Right cardiac atrium (tissue), 5 donors: ENCODE results near the gene MYL9. TPM values are rescaled to one million over a fixed set of nuclear protein-coding genes. Genes with fewer than 3 reads are reported as not detected.

Experiments used
- ATAC-seq, 2 donors: fragments of 200-7000 bp; cut with Tn5 transposase; one replicate each; pipeline versions ENCODE4 v1.8.0 to v1.9.1; 2020; ENCODE audit warnings: moderate library complexity in 2 of 2, mild to moderate bottlenecking in 1 of 2
- DNase-seq, 3 donors: peaks; one replicate each; pipeline ENCODE4 v3.0.0-alpha.2; 2020
- H3K27ac ChIP-seq: one replicate; pipeline ENCODE4 v1.5.1; 2013; ENCODE audit warnings: mild to moderate bottlenecking, low read length, control low read depth, moderate library complexity
- H3K27me3 ChIP-seq: one replicate; pipeline ENCODE4 v1.6.1; 2013; ENCODE audit not compliant: control insufficient read depth, insufficient read depth
- H3K4me1 ChIP-seq: one replicate; pipeline ENCODE4 v1.6.1; 2013; ENCODE audit warnings: low read length; ENCODE audit not compliant: control insufficient read depth, insufficient read depth
- H3K4me3 ChIP-seq: one replicate; pipeline ENCODE4 v1.5.1; 2013; ENCODE audit warnings: low read length, control low read depth
- H3K9me3 ChIP-seq: one replicate; pipeline ENCODE4 v1.6.1; 2013; ENCODE audit warnings: low read length; ENCODE audit not compliant: control insufficient read depth
- WGBS: extraction: QIAGEN DNeasy Blood & Tissue Kit; methylation state at CpG from one replicate; pipeline ENCODE4 v1.1.7; 2013; 5-methylcytosine and 5-hydroxymethylcytosine counted together
- intact Hi-C, 4 donors: fragments of 100-400 bp; cut with DNase I; formaldehyde crosslinking; loops; one replicate each; pipeline versions ENCODE4 v1.11.0 to v1.14.0; 2022 to 2023
- long read RNA-seq, 4 donors: library from polyadenylated mRNA; unstranded; transcript quantifications; one replicate each; pipeline ENCODE4 v2.0.0, GENCODE V29; 2020 to 2021
- polyA plus RNA-seq: library from polyadenylated mRNA; stranded (reverse); fragments of 200-250 nt; gene quantifications from one replicate; pipeline ENCODE4 v1.2.3, GENCODE V29; 2013
- total RNA-seq, 4 donors: library from RNA; stranded (reverse); fragmentation: NEBNext Ultra II Directional; extraction: Animal tissue kit (Norgen Biotek cat#: 25700); gene quantifications; one replicate each; pipeline ENCODE4 v1.2.1, GENCODE V29; 2021
- donor health status: healthy with polysubstance abuse.
- donor health status: DM: no; HTN: yes; CAD: no.
- donor health status: DM: no; HTN: no; CAD: no.
- donor health status: DM: no; HTN: yes; CAD: no; lungs with severe emphysema.
- donor health status: DM: yes; HTN: yes; CAD: no.

MYL9 gene
- total RNA-seq: 1,000 to 10,000 TPM; 1,717 to 2,567 (median 2,144) TPM
- 1,393 TPM for polyA plus RNA-seq
- long read RNA-seq, donor 1, transcript MYL9-201 (4 exons, 2,821 nt): major isoform, 466 of 584 reads
- long read RNA-seq, donor 1, transcript MYL9-202 (3 exons, 1,024 nt): minor isoform, 5 of 584 reads
- long read RNA-seq, donor 1, partial matches to known transcripts: 103 of 584 reads
- long read RNA-seq, donor 1, other reads (novel, unspliced or antisense): 10 of 584 reads
- long read RNA-seq, donor 2, transcript MYL9-201 (4 exons, 2,821 nt): major isoform, 395 of 486 reads
- long read RNA-seq, donor 2, partial matches to known transcripts: 74 of 486 reads
- long read RNA-seq, donor 2, other reads (novel, unspliced or antisense): 15 of 486 reads
- long read RNA-seq, donor 3, transcript MYL9-201 (4 exons, 2,821 nt): major isoform, 144 of 243 reads
- long read RNA-seq, donor 3, partial matches to known transcripts: 85 of 243 reads
- long read RNA-seq, donor 3, other reads (novel, unspliced or antisense): 13 of 243 reads
- long read RNA-seq, donor 4, transcript MYL9-201 (4 exons, 2,821 nt): major isoform, 415 of 458 reads
- long read RNA-seq, donor 4, partial matches to known transcripts: 39 of 458 reads
- long read RNA-seq, donor 4, other reads (novel, unspliced or antisense): 3 of 458 reads

- ATAC-seq (peak; percentile 89 to 90), DNase-seq (peak; percentile 95 to 99 (median 98))
- Histone ChIP-seq H3K4me3 (peak within 1 kb of the TSS; percentile 63), H3K27me3 (no peaks in the 10 kb centered on the region), H3K4me1 (peaks cover 9% of the 10 kb centered on the region), H3K27ac (peak within 1 kb of the TSS; percentile 64), H3K9me3 (no peaks in the 10 kb centered on the region)
- 1% methylated on average over 41 of the region's 41 CpGs for WGBS
- intact Hi-C loops: loop anchor here in 3 of 4 donors (5.0 kb wide), 2 partner anchors 74 to 79 kb away; no protein-coding TSS in a partner anchor
Observed at GRCh38 chr20:36541227-36541767, at the start of gene MYL9. Gene MYL9, plus strand, starts transcription at chr20:36541519. Its CDS starts 3,366 bp downstream, at chr20:36544885.

DNA sequence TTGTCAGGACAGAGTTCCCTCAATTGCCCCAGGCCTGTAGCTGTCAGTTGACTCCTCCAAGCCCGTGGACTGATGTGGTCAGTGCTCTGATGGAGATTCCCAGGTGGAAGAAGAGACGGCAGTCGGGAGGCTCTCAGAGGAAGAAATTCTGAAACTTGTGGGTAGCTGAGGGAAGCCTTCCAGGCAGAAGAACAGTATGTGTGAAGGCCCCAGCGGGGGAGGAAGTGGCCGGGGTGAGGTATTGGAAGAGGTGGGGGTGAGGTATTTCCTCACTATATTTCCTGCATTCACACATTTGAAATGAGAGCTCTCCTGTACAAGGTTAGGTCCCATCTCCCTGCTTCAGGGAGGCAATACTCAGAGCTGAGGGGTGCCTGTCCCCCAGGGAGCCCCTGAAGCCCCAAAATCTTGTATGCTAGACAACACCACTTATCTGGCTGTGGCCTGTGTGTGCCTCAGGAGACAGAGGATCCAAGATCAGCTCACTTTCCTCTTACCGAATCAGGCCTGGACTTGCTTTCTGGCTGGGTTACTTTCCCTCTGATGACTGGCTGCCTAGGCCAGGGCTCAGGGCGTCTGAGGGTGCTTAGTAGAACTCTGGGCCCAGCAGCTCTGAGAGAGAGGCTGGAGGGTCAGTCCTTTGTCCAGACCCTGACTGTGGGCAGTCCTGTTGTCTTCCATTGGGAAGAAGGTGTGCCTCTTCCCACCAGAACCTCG is 49.3 kb upstream of the MYL9 start:
- Histone ChIP-seq H3K4me1 (peaks cover 25% of the 10 kb centered on the region), H3K27me3 (no peaks in the 10 kb centered on the region), H3K4me3 (no peak overlapping the region), H3K9me3 (no peaks in the 10 kb centered on the region), H3K27ac (no peak overlapping the region)
- intact Hi-C loops: no loop called here
- WGBS: 33% methylated on average over 8 of the region's 8 CpGs
- ATAC-seq (peak in 1 of 2 donors; percentile 35), DNase-seq (peak in 1 of 3 donors; percentile 61)

GRCh38 chr20:36493051-36493800 is 48.1 kb upstream of the MYL9 start:
- Histone ChIP-seq H3K4me1 (peaks cover 27% of the 10 kb centered on the region), H3K4me3 (no peak overlapping the region), H3K9me3 (no peaks in the 10 kb centered on the region), H3K27me3 (no peaks in the 10 kb centered on the region), H3K27ac (peak overlapping the region; percentile 41)
- DNase-seq (peak in 1 of 3 donors; percentile 62), ATAC-seq (peak; percentile 15 to 29)
- WGBS: 57% methylated on average over 10 of the region's 10 CpGs
- intact Hi-C loops: no loop called here

DNA sequence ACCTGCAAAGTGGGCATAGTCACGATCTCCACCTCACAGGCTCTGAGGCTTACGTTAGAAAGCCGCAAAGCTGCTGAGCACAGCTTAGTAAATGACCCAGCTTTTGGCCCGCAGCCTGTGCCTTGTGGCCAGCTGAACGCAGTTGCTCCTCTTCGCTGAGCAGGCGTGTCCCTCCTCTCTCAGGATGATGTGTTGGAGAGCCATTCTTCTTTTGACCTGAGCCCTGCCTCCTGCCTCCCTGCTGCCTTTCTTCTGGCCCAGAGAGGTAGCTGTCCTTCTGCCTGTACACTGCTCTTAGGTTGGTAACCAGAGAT is 47.6 kb upstream of the MYL9 start:
- H3K27me3 ChIP-seq: no peaks in the 10 kb centered on the region
- intact Hi-C loops: no loop called here
- no peaks in the 10 kb centered on the region for H3K9me3 ChIP-seq
- H3K4me3 ChIP-seq: no peak overlapping the region
- H3K4me1 ChIP-seq: peaks cover 28% of the 10 kb centered on the region
- WGBS: 35% methylated on average over 7 of the region's 7 CpGs
- H3K27ac ChIP-seq: peak overlapping the region; percentile 41
- ATAC-seq: peak; percentile 37 to 58
- peak; percentile 74 to 90 (median 89) for DNase-seq

DNA sequence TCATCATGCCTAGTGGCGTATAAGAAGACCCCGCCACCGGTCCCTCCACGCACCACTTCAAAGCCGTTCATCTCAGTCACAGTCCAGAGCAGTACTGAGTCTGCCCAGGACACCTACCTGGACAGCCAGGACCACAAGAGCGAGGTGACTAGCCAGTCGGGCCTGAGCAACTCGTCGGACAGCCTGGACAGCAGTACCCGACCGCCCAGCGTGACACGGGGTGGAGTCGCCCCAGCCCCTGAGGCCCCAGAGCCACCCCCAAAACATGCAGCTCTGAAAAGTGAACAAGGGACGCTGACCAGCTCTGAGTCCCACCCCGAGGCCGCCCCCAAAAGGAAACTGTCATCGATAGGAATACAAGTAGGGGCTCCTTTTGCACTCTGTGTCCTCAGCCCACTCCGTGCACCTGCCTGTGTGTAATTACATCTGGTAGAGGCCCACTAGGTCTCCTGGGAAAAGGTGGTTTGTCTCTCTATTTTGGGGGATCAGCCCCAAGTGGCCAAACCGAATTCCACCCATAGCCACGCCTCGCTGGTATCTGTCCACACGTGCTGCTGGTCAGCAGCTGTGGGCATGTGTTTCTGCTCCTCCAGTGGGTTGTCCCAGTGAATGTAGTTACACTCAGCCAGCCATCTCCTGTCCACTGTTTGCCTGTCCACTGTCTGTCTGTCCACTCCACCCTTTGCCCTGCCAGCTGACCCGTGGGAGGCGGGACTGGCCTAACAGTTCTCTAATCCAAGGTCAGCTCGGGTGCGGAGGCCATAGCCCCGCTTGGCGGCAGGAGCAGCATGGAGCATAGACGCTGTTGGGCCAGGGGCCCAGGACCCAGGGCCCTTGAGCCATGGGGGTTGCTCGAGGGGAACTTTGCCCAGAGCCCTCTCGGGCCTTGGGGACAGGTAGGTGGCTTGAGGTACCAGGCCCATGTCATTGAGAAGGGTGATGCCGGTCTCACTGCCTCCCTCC is 44.3 kb upstream of the MYL9 start:
- Histone ChIP-seq H3K4me1 (peaks cover 16% of the 10 kb centered on the region), H3K27ac (no peak overlapping the region), H3K27me3 (no peaks in the 10 kb centered on the region), H3K9me3 (no peaks in the 10 kb centered on the region), H3K4me3 (no peak overlapping the region)
- DNase-seq: no peak
- intact Hi-C loops: no loop called here
- ATAC-seq: no peak
- WGBS: 90% methylated on average over 33 of the region's 33 CpGs

DNA sequence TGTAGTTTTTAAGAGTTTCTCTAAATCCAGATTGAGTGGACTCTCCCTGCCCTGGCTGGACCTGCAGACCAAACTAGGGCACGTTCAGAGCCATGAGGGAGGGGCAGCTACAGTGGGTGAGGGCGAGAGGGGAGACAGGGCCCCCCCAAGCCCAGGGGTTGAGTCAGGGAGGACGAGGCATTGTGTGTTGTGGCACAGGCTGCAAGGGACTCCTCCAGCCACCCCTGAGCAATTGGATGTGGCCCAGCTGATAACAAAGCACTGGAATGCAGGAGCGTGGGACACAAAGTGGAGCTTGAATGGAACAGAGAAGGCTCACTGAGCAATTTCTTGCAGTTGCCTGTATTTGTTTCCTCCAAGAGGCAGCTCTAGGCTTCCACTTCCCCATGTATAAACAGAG is 43.5 kb upstream of the MYL9 start:
- 36% methylated on average over 4 of the region's 4 CpGs for WGBS
- peak overlapping the region; percentile 65 for H3K27ac ChIP-seq
- peak; percentile 75 to 77 for ATAC-seq

DNA sequence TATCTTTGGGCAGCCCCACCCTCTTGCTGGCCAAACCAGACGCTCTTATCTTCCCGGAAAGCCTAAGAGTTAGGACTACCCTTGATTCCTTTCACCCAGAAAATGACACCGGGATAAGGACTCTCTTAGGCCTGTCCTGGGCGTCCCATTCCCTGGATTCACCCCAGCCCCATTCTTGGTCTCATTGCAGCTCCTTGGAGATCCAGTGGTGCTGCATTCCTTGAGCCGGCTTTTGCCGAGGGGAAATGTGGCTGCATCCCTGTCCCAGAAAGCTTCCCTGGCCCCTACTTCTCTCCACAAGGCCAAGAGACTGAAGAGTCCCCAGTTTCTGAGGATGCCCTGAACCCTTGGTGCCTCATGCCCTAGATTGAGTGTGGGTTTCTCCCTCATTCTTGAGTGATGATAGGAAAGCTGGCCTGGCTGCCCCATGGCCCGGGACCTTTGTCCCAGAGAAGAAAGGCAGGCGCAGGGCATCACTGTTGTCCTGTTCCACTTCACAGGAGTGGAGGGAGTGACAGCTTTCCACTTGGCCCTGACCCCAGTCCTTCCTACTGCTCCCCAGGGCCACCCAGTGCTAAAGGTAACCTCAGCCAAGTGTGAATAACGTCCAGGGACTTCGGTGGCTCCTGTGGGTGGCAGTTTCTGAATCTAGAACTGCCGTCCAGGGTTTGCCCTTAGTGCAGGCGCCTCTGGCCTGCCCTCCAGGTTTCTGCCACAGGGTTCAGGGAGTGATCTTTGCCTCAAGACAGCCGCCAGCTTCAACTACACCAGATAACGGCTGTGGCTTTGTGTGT is 42.7 kb upstream of the MYL9 start:
- Histone ChIP-seq H3K4me1 (peaks cover 9% of the 10 kb centered on the region), H3K27me3 (no peaks in the 10 kb centered on the region), H3K4me3 (no peak overlapping the region), H3K27ac (peak overlapping the region; percentile 65), H3K9me3 (no peaks in the 10 kb centered on the region)
- peak; percentile 67 to 70 for ATAC-seq
- intact Hi-C loops: no loop called here
- 51% methylated on average over 14 of the region's 14 CpGs for WGBS
- peak; percentile 44 to 69 (median 64) for DNase-seq

More for the DNA sequence above, 43.5 kb upstream of the MYL9 start:
- Histone ChIP-seq H3K27me3 (no peaks in the 10 kb centered on the region), H3K9me3 (no peaks in the 10 kb centered on the region), H3K4me1 (peaks cover 11% of the 10 kb centered on the region), H3K4me3 (no peak overlapping the region)
- peak in 2 of 3 donors; percentile 52 to 72 for DNase-seq
- intact Hi-C loops: no loop called here

DNA sequence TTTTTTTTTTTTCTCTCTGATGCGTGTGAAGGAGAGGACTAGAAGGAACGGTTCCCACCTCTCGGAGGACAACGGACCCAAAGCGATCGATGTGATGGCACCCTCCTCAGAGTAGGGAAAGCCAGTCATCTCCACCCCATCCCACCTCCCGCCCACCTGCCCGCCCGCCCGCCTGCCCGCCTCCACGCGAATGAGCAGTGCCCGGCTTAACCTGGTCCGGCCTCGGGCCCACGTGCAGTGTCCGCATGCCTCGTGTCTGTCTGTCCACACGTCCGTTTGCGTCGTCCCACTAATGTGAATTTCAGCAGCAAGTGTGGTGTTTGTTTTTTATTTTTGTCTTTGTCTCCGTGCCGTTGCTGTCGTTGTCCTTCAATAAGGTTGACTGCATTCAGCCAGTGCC is 42.1 kb upstream of the MYL9 start:
- intact Hi-C loops: no loop called here
- Histone ChIP-seq H3K27me3 (no peaks in the 10 kb centered on the region), H3K4me1 (peaks cover 8% of the 10 kb centered on the region), H3K9me3 (no peaks in the 10 kb centered on the region), H3K4me3 (no peak overlapping the region), H3K27ac (peak overlapping the region; percentile 2)
- no peak for ATAC-seq
- WGBS: 88% methylated on average over 26 of the region's 26 CpGs
- no peak for DNase-seq
